ENCODE results near the gene CLCN6. TPM values are rescaled to one million over a fixed set of nuclear protein-coding genes. Genes with fewer than 3 reads are reported as not detected.
"Not testable (repeated sequence)": the region's sequence is repeated elsewhere in the genome, so short reads cannot be mapped to it uniquely, and the experiment has no call there.

CLCN6 gene
- total RNA-seq, 2 donors from 2014 or later = 8.4 to 14.5 TPM

- peaks cover 14% of the 10 kb centered on the region for H3K4me1 ChIP-seq
- no peak for TF ChIP-seq CTCF (IDR thresholded peaks at IDR 0.05)
- H3K27ac ChIP-seq = no peak overlapping the region
- DNase-seq = no peak
- H3K9me3 ChIP-seq = no peaks in the 10 kb centered on the region
- intact Hi-C loops (cut with DNase I) = no loop called here
- H3K27me3 ChIP-seq = no peaks in the 10 kb centered on the region
- H3K36me3 ChIP-seq = peaks cover 12% of the 10 kb centered on the region
- no peak overlapping the region for H3K9ac ChIP-seq (ENCODE audit: low read depth in 2 of 2, low read length in 2 of 2)
- no peak overlapping the region for H3K4me3 ChIP-seq
Observed at GRCh38 chr1:11799896-11800295, 6.1 kb upstream of the CLCN6 start.

- DNase-seq = no peak
- H3K36me3 ChIP-seq = peaks cover 12% of the 10 kb centered on the region
- H3K4me1 ChIP-seq = peaks cover 14% of the 10 kb centered on the region
- H3K4me3 ChIP-seq = no peak overlapping the region
- no peak overlapping the region for H3K27ac ChIP-seq
- intact Hi-C loops (cut with DNase I) = no loop called here
- no peaks in the 10 kb centered on the region for H3K9me3 ChIP-seq
- no peak for TF ChIP-seq CTCF (IDR thresholded peaks at IDR 0.05)
- no peak overlapping the region for H3K9ac ChIP-seq (ENCODE audit: low read depth in 2 of 2, low read length in 2 of 2)
- H3K27me3 ChIP-seq = no peaks in the 10 kb centered on the region
Observed at GRCh38 chr1:11800391-11800755, 5.6 kb upstream of the CLCN6 start.

GRCh38 chr1:11800756-11801433, 5.1 kb upstream of the CLCN6 start:
- H3K4me1 ChIP-seq = peaks cover 14% of the 10 kb centered on the region
- H3K27ac ChIP-seq = no peak overlapping the region
- no peak overlapping the region for H3K9ac ChIP-seq (ENCODE audit: low read depth in 2 of 2, low read length in 2 of 2)

GRCh38 chr1:11802616-11802972, 3.4 kb upstream of the CLCN6 start:
- Histone ChIP-seq H3K36me3 (peaks cover 8% of the 10 kb centered on the region), H3K27ac (peak overlapping the region; percentile 91), H3K4me3 (peak overlapping the region; percentile 55), H3K9ac (ENCODE audit: low read depth in 2 of 2, low read length in 2 of 2) (peak overlapping the region; percentile 66 to 77), H3K27me3 (no peaks in the 10 kb centered on the region), H3K9me3 (no peaks in the 10 kb centered on the region), H3K4me1 (peaks cover 20% of the 10 kb centered on the region)
- DNase-seq = peak; percentile 43
- intact Hi-C loops (cut with DNase I) = no loop called here
- TF ChIP-seq CTCF (IDR thresholded peaks at IDR 0.05) = no peak

More at GRCh38 chr1:11800756-11801433, 5.1 kb upstream of the CLCN6 start:
- no peak for TF ChIP-seq CTCF (IDR thresholded peaks at IDR 0.05)
- no peaks in the 10 kb centered on the region for H3K27me3 ChIP-seq
- H3K36me3 ChIP-seq = peaks cover 10% of the 10 kb centered on the region
- no peak overlapping the region for H3K4me3 ChIP-seq
- no peak for DNase-seq
- no peaks in the 10 kb centered on the region for H3K9me3 ChIP-seq
- intact Hi-C loops (cut with DNase I) = no loop called here

- no peaks in the 10 kb centered on the region for H3K9me3 ChIP-seq
- peaks cover 8% of the 10 kb centered on the region for H3K36me3 ChIP-seq
- peak; percentile 96 for DNase-seq
- intact Hi-C loops (cut with DNase I) = no loop called here
- H3K4me3 ChIP-seq = peak overlapping the region; percentile 55
- peaks cover 20% of the 10 kb centered on the region for H3K4me1 ChIP-seq
- no peak for TF ChIP-seq CTCF (IDR thresholded peaks at IDR 0.05)
- H3K9ac ChIP-seq (ENCODE audit: low read depth in 2 of 2, low read length in 2 of 2) = peak overlapping the region; percentile 66 to 77
- no peaks in the 10 kb centered on the region for H3K27me3 ChIP-seq
- H3K27ac ChIP-seq = peak overlapping the region; percentile 91
Observed at GRCh38 chr1:11802973-11803885, 2.8 kb upstream of the CLCN6 start.

- intact Hi-C loops (cut with DNase I) = not testable (repeated sequence)
Observed at GRCh38 chr1:11803924-11804665, 1.9 kb upstream of the CLCN6 start.

More at GRCh38 chr1:11803924-11804665, 1.9 kb upstream of the CLCN6 start:
- Histone ChIP-seq H3K9ac (ENCODE audit: low read depth in 2 of 2, low read length in 2 of 2) (peak overlapping the region in 1 of 2 donors; percentile 96), H3K4me3 (peak overlapping the region; percentile 55), H3K4me1 (peaks cover 20% of the 10 kb centered on the region), H3K27ac (peak overlapping the region; percentile 91)
- not testable (repeated sequence) for H3K9me3 ChIP-seq, H3K27me3 ChIP-seq, H3K36me3 ChIP-seq
- peak; percentile 22 for DNase-seq
